Transverse colon (tissue), 4 donors: ENCODE data around the gene C1QTNF12. TPM values are rescaled to one million over a fixed set of nuclear protein-coding genes. Genes with fewer than 3 reads are reported as not detected.

ENCODE experiments used
- DNase-seq: peaks from one replicate; pipeline ENCODE4 v3.0.0-alpha.2; 2019
- H3K27ac ChIP-seq, 4 donors: fragments of 200-600 bp; sonication (generic); 2 replicates each; pipeline ENCODE4 v1.5.1; 2016 to 2018; ENCODE audit warnings: inconsistent platforms in 4 of 4
- H3K27me3 ChIP-seq: fragments of 200-600 bp; sonication (generic); 2 replicates; pipeline ENCODE4 v1.5.1; 2017; ENCODE audit warnings: inconsistent platforms
- H3K36me3 ChIP-seq, 4 donors: fragments of 200-600 bp; sonication (generic); 2 replicates each; pipeline ENCODE4 v1.5.1; 2017 to 2019; ENCODE audit warnings: inconsistent platforms in 4 of 4
- H3K4me1 ChIP-seq, 4 donors: fragments of 200-600 bp; sonication (generic); 2 replicates each; pipeline ENCODE4 v1.5.1; 2017 to 2020; ENCODE audit warnings: inconsistent platforms in 4 of 4
- H3K4me3 ChIP-seq, 4 donors: fragments of 200-600 bp; sonication (generic); 1 replicate in 1 of 4; 2 replicates in 3 of 4; pipeline versions ENCODE4 v1.5.1 to v1.6.1; 2017 to 2019; ENCODE audit warnings: inconsistent platforms in 4 of 4
- H3K9me3 ChIP-seq, 2 donors: fragments of 200-600 bp; sonication (generic); 2 replicates each; pipeline ENCODE4 v1.5.1; 2017 to 2019; ENCODE audit warnings: inconsistent platforms in 2 of 2
- CTCF ChIP-seq, 5 experiments: fragments of 200-600 bp in 3 of 5; fragments of 450-650 bp in 2 of 5; sonication (generic) in 3 of 5; IDR thresholded peaks; 1 replicate in 2 of 5; 2 replicates in 3 of 5; pipeline ENCODE4 v1.5.1; 2016 to 2017; ENCODE audit warnings: antibody characterized with exemption in 5 of 5, inconsistent platforms in 3 of 5, mild to moderate bottlenecking in 2 of 5, moderate library complexity in 1 of 5
- EP300 ChIP-seq: sonication (generic); formaldehyde crosslinking; IDR thresholded peaks from one replicate; pipeline ENCODE4 v1.6.1; 2017; ENCODE audit warnings: antibody characterized with exemption, low read depth
- POLR2A ChIP-seq: fragments of 450-650 bp; IDR thresholded peaks from one replicate; pipeline ENCODE4 v1.6.1; 2016; ENCODE audit warnings: antibody characterized with exemption, mild to moderate bottlenecking, moderate library complexity
- POLR2AphosphoS5 ChIP-seq, 3 donors: sonication (generic); formaldehyde crosslinking; IDR thresholded peaks; one replicate each; pipeline ENCODE4 v1.6.1; 2016; ENCODE audit warnings: antibody characterized with exemption in 3 of 3
- WGBS, 2 donors: methylation state at CpG; one replicate each; pipeline ENCODE4 v1.1.5; 2018; ENCODE audit warnings: low coverage in 1 of 2; 5-methylcytosine and 5-hydroxymethylcytosine counted together
- in situ Hi-C, 4 donors: fragments of 200-750 bp; cut with MboI; loops; one replicate each; pipeline versions ENCODE4 v1.15.0 to v1.15.1; 2017; ENCODE audit warnings: low sequenced_read_pairs in 3 of 4, low pct_ligation_motif_present in 1 of 4, low pct_unique_long_range_greater_than_20kb in 1 of 4
- intact Hi-C: fragments of 100-400 bp; cut with DNase I; formaldehyde crosslinking; loops from one replicate; pipeline ENCODE4 v1.15.1; 2023; ENCODE audit warnings: low total_unique reads
- total RNA-seq, 4 donors: library from RNA; depleted of rRNA; stranded (reverse); fragments of >200 nt; gene quantifications; one replicate each; pipeline ENCODE4 v1.1.0, GENCODE V29; 2016

The C1QTNF12 gene
- total RNA-seq, 4 donors from 2014 or later, result 11.9 to 52.8 (median 15.7) TPM; not detected in 1

- WGBS, 2 donors, result 54% methylated on average over 25 of the region's 50 CpGs; no CpG with 5 or more reads in 1 of the 2 donors
- TF ChIP-seq EP300 (no peak), POLR2A (no peak), CTCF (IDR thresholded peaks at IDR 0.05) (no peak), POLR2AphosphoS5 (IDR thresholded peaks at IDR 0.05) (no peak)
- Histone ChIP-seq H3K4me1 (peaks cover 5 to 26% (median 19%) of the 10 kb centered on the region in 4 donors), H3K36me3 (no peaks in the 10 kb centered on the region), H3K4me3 (no peak overlapping the region), H3K27me3 (peaks cover 33% of the 10 kb centered on the region), H3K27ac (no peak overlapping the region), H3K9me3 (no peaks in the 10 kb centered on the region)
- in situ Hi-C loops, result no loop called here
- intact Hi-C loops, result no loop called here
- DNase-seq, result no peak
These were observed 40.1 kb upstream of the C1QTNF12 start for GRCh38 chr1:1286313-1287261.

- H3K9me3 ChIP-seq, result no peaks in the 10 kb centered on the region
- intact Hi-C loops (no loop called here), in situ Hi-C loops (no loop called here)
- H3K27ac ChIP-seq, result no peak overlapping the region
- no peaks in the 10 kb centered on the region for H3K36me3 ChIP-seq
- peak; percentile 46 for DNase-seq
- no peak overlapping the region for H3K4me3 ChIP-seq
- WGBS, 2 donors, result 40% methylated on average over 31 of the region's 37 CpGs; no CpG with 5 or more reads in 1 of the 2 donors
- TF ChIP-seq POLR2A, result no peak
- peaks cover 33% of the 10 kb centered on the region for H3K27me3 ChIP-seq
- H3K4me1 ChIP-seq, result peaks cover 8 to 24% (median 13%) of the 10 kb centered on the region in 4 donors
These were observed 39.2 kb upstream of the C1QTNF12 start for GRCh38 chr1:1285611-1286311.

DNA sequence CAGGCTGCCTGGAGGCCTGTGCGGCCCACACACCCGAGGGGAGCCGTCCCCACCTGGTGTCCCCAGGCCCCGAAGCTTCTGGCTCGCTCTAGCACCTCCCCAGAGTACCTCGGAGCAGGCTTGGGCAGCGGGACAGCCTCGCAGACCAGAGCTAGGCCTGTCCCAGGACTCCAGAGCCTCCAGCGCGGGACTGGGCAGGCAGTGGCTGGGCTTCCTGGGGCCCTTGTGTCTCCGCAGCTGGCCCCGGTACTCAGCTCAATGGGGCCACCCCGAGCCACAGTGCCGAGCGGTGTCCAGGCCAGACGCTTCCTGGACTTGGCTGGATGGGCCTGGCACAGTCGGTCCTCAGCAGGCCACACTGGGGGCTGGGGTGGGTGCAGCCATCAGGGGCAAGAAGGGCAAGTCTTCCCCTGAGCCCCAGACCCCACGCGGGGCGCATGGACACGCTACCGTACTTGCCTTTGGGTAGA lies 38.6 kb upstream of the C1QTNF12 start:
- Histone ChIP-seq H3K36me3 (no peaks in the 10 kb centered on the region), H3K9me3 (no peaks in the 10 kb centered on the region), H3K27ac (no peak overlapping the region), H3K27me3 (peaks cover 33% of the 10 kb centered on the region), H3K4me1 (peaks cover 8 to 24% (median 11%) of the 10 kb centered on the region in 4 donors), H3K4me3 (no peak overlapping the region)
- WGBS, 2 donors, result 97% methylated on average over 15 of the region's 22 CpGs; no CpG with 5 or more reads in 1 of the 2 donors
- in situ Hi-C loops (no loop called here), intact Hi-C loops (no loop called here)
- no peak for DNase-seq
- TF ChIP-seq POLR2AphosphoS5 (IDR thresholded peaks at IDR 0.05) (no peak), EP300 (no peak), CTCF (IDR thresholded peaks at IDR 0.05) (no peak)

DNA sequence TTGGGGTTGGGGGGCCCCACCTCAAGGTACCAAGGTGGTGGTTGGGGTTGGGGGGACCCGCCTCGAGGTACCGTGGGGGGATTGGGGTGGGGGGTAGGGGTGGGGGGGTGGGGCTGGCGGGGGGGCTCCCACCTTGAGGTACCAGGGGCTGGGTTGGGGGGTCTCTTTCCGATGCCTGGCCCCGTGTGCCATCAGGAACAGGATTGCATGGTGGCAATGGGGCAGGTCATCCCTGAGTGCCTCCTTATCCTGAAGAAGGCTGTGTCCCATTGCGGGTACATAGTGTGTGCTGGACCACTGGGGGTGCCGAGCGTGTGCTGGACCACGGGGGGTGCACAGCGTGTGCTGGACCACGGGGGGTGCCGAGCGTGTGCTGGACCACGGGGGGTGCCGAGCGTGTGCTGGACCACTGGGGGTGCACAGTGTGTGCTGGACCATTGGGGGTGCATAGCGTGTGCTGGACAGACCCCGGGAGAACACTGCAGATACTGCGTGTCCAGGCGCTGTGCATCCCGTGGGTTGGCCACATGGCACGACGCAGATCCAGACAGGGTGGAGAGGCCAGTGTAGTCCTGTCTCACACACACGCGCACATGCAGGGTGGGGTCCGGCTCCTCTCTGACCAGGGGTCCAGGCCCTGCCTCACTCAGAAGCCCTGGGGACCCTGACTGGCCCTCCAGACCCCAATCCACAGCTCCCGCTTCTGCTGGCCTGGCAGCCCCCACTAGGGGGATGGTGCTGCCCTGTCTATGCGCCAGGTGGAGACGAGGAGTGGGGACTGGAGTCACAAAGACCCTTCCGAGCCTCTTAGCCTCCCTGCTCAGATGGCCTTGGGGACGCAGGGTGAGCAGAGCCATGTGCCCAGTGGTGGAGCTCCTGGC lies 37.9 kb upstream of the C1QTNF12 start:
- DNase-seq, result no peak
- no peaks in the 10 kb centered on the region for H3K36me3 ChIP-seq
- intact Hi-C loops, result no loop called here

More for the DNA sequence above, 37.9 kb upstream of the C1QTNF12 start:
- no peak overlapping the region for H3K27ac ChIP-seq
- WGBS, 2 donors, result 82% methylated on average over 27 of the region's 32 CpGs; no CpG with 5 or more reads in 1 of the 2 donors
- H3K9me3 ChIP-seq, result no peaks in the 10 kb centered on the region
- TF ChIP-seq POLR2AphosphoS5 (IDR thresholded peaks at IDR 0.05), result no peak
- TF ChIP-seq POLR2A, result no peak
- TF ChIP-seq EP300, result no peak
- TF ChIP-seq CTCF (IDR thresholded peaks at IDR 0.05), result no peak
- H3K4me1 ChIP-seq, result peaks cover 8 to 24% (median 11%) of the 10 kb centered on the region in 4 donors
- no peak overlapping the region for H3K4me3 ChIP-seq
- peaks cover 33% of the 10 kb centered on the region for H3K27me3 ChIP-seq
- in situ Hi-C loops, result no loop called here
